Neuron (in vitro differentiated cells): ENCODE measurements around the gene PTPN22.

Experiments used
- H2AFZ ChIP-seq: one replicate; pipeline ENCODE4 v1.6.1; 2013; ENCODE audit warnings: low read depth, mild to moderate bottlenecking, inconsistent platforms, low read length, moderate library complexity
- H3K27me3 ChIP-seq: one replicate; pipeline ENCODE4 v1.6.1; 2013; ENCODE audit warnings: low read length; ENCODE audit not compliant: insufficient read depth
- H3K36me3 ChIP-seq: one replicate; pipeline ENCODE4 v1.6.1; 2013; ENCODE audit warnings: low read length; ENCODE audit not compliant: insufficient read depth
- H3K4me1 ChIP-seq: one replicate; pipeline ENCODE4 v1.6.1; 2013; ENCODE audit warnings: low read length; ENCODE audit not compliant: insufficient read depth
- H3K4me3 ChIP-seq: 2 replicates; pipeline ENCODE4 v1.5.1; 2013; ENCODE audit warnings: mild to moderate bottlenecking, low read length, moderate library complexity
- H3K9me3 ChIP-seq: one replicate; pipeline ENCODE4 v1.6.1; 2013; ENCODE audit warnings: low read length

PTPN22 gene

DNA sequence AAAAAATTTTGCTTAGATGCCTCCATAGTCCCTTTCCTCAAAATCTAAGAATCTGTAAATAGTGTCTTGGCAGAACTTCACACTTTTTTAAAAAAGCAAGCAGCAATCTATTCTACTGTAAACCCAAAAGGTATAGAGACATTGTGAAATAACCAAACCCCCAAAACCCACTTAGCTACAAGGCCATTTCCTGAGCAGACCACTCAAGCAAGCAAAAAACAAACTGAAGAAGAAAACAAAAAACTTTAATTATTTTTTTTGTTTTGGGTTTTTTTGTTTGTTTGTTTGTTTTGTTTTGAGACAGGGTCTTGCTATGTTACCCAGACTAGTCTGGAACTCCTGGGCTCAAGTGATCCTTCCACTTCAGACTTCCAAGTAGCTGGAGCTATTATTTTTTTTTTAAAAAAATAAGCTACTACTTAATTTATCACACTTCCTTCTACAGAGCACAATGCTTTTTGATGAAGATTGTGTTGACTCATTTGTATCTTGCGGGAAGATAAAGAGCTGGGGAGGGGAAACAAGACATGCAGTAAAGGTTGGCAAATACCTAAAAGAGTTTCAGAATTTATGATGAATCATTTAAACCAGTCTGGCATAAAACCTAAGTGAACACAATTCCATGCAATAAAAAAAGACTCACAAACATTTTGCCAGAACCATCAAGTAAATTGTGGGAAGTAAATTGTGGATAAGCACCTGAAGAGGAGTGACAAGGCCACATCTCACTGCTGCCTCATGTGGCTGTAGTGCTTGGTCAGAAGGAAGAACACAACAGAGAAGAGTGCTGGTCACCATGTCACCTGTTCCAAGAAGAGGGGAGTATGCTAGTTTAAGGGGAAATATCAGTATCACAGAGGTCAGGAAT lies 2.7 kb upstream of the PTPN22 start:
- H3K27me3 ChIP-seq: peaks cover 6% of the 10 kb centered on the region
- H3K4me1 ChIP-seq: no peaks in the 10 kb centered on the region
- H3K9me3 ChIP-seq: no peaks in the 10 kb centered on the region
- H3K4me3 ChIP-seq: no peak overlapping the region
- H3K36me3 ChIP-seq: no peaks in the 10 kb centered on the region
- H2AFZ ChIP-seq: no peak overlapping the region

DNA sequence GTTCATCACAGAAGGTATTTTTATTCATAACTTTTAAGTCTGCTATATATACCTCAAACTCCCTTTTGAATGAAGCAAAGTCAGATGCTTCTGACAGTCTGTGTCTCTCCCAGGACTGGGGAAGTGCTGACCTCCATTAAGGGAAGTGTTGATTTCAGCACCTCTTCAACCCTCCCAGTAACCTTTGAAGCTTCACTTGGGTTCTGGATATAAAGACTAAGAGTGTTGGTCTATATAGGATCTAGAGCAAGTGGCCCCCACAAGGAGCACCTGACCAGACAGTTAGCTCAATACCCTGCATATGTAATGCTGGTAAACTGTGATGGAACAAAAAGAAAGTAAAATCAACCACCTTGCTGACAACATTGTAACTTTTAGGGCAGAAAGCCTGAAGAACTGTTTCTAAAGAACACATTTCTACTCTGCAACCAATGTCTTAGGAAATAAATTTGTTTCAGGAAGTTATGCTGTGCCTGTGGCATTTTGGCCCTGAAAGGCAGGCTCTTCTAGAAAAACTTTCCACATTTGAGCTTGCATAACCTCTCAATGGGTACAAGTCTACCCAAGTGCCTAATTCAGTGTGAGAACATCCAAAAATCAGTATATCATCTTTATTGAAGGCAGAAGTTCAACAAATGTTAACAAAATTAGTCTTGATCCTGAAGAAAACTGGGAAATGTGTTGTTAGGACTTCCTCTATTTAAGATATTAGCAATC lies 865 bp upstream of the PTPN22 start:
- no peaks in the 10 kb centered on the region for H3K9me3 ChIP-seq
- H3K4me3 ChIP-seq: no peak overlapping the region
- H2AFZ ChIP-seq: no peak overlapping the region
- H3K36me3 ChIP-seq: no peaks in the 10 kb centered on the region
- peaks cover 6% of the 10 kb centered on the region for H3K27me3 ChIP-seq
- H3K4me1 ChIP-seq: no peaks in the 10 kb centered on the region

DNA sequence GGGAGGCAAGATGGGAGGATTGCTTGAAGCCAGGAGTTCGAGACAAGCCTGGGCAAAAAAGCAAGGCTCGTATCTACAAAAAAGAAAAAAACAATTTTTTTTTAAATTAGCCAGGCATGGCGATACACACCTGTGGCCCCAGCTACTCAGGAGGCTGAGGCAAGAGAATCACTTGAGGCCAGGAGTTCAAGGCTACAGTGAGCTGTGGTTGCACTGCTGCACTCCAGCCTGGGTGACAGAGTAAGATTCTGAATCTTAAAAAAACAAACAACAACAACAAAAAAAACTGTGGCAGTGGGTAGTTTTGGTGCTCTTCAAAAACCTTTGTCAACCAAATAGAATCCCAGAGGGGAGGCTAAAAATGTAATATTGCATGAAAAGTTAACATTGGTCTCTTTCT lies 734 bp downstream of the PTPN22 start:
- no peak overlapping the region for H3K4me3 ChIP-seq
- peaks cover 6% of the 10 kb centered on the region for H3K27me3 ChIP-seq
- H3K4me1 ChIP-seq: no peaks in the 10 kb centered on the region
- H2AFZ ChIP-seq: no peak overlapping the region
- H3K9me3 ChIP-seq: no peaks in the 10 kb centered on the region
- no peaks in the 10 kb centered on the region for H3K36me3 ChIP-seq

DNA sequence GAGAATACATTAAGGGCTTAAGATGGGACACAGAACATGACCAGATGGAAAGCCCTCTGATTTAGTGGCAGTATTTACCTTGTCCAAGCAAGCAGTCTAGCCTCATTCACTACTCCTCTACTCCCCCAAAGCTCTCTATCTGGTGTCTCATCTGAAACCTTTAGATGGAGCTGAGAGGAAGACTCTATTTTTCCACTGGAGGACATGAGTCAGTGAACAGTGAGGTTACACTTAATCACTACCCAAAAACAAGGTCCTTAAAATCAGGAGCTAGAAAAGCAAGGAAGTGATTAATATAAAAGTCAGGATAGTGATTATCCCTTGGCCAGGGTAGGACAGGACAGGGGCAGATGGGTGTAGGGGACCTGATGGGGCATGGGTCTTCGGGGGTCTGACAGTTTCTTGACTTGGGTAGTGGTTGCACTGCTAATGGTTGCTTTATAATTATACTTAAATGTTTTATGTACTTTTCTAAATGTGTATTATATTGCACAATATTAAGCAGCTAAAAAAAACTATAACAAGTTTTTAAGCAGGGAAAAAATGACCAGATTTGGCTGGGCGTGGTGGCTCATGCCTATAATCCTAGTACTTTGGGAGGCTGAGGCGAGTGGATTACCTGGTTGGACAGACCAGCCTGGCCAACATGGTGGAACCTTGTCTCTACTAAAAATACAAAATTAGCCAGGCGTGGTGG lies 3.0 kb downstream of the PTPN22 start:
- Histone ChIP-seq H3K4me3 (no peak overlapping the region), H2AFZ (no peak overlapping the region), H3K4me1 (no peaks in the 10 kb centered on the region), H3K9me3 (no peaks in the 10 kb centered on the region), H3K27me3 (peaks cover 6% of the 10 kb centered on the region), H3K36me3 (no peaks in the 10 kb centered on the region)

DNA sequence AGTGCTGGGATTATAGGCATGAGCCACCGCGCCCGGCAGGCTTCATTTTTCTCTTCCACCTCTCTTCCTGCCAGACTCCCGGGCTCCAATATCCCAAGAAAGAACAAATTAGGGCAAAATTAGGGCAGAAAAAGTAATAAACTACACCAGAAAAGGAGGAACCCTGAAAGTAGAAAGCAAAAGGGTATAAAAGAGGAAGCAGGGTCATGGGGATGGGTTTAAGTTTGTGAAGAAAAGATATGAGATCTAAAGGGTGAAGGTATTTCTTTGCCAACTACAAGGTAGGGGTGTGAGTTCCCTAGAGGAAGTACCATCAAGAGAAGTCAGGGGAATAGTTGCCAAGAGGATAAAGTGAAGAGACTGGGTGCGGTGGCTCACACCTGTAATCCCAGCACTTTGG lies 9.9 kb downstream of the PTPN22 start:
- no peak overlapping the region for H2AFZ ChIP-seq

DNA sequence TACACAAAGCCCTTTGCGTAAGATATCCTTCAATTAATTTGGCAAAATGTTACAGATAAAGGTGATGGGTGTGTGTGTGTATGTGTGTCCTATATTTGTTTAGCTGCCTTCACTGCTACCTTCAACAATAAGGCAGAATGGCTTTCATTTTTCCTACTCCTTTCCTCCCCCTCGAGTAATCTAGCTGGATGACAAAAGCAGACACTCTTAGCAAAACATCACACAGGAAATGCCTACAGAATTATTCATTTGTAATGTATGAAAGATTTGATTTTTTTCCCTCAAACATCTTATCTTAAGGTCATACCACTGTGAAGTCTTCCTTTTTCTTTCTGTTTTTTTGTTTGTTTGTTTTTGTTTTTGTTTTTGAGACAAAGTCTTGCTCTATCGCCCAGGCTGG lies 10.6 kb downstream of the PTPN22 start:
- H3K27me3 ChIP-seq: no peaks in the 10 kb centered on the region
- H3K4me1 ChIP-seq: no peaks in the 10 kb centered on the region
- H3K9me3 ChIP-seq: no peaks in the 10 kb centered on the region
- no peak overlapping the region for H2AFZ ChIP-seq
- H3K36me3 ChIP-seq: no peaks in the 10 kb centered on the region
- no peak overlapping the region for H3K4me3 ChIP-seq

More for the DNA sequence above, 9.9 kb downstream of the PTPN22 start:
- H3K9me3 ChIP-seq: no peaks in the 10 kb centered on the region
- H3K4me1 ChIP-seq: no peaks in the 10 kb centered on the region
- no peak overlapping the region for H3K4me3 ChIP-seq
- H3K36me3 ChIP-seq: no peaks in the 10 kb centered on the region
- no peaks in the 10 kb centered on the region for H3K27me3 ChIP-seq

DNA sequence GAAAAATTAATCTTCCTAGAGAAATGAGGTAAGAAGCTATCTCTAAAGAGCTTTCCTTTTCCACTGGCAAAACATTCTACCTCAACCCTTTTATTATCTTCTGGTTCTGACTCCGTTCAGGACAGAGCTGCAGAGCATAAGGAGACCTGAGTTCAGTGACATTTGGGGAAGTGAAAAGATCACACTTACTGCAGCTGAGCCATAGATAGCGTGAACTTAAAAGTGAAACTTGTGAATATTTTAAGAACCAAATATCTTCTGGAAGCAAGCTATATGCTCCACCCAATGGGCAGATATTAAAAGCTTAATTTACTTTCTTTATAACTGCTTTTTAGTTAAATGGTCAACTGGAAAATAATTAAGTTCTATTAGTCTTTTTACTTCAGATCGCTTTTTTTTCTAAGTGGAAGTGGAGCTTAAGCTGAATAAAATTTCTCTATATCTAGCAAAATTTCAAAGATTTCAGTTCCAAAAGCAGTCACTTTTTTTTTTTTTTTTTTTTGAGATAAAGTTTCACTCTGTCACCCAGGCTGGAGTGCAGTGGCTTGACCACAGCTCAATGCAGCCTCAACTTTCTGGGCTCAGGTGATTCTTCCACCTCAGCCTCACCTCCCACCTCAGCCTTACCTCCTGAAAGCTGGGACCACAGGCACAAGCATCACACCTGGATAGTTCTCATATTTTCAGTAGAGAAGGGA lies 11.9 kb downstream of the PTPN22 start:
- Histone ChIP-seq H3K4me1 (no peaks in the 10 kb centered on the region), H3K27me3 (no peaks in the 10 kb centered on the region), H3K9me3 (no peaks in the 10 kb centered on the region), H2AFZ (peak overlapping the region; percentile 16), H3K36me3 (no peaks in the 10 kb centered on the region), H3K4me3 (no peak overlapping the region)

DNA sequence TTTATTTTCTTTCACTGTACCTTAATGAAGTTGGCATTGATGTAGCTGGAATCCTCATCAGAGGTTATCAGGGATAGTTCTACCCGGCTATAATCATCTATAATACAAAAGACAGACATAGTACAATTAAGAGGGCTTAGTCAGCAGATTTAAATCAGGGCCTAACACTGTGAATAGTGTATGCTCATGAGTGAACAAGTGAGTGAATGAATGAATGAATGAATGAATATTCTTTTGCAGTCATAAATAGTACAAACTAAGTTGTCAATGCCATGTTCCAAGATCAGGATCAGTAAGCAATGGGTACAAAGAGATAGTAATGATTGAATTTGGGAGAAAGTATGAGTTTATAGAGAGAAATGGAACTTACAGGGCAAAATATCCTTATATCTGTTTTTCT lies 12.5 kb downstream of the PTPN22 start:
- Histone ChIP-seq H2AFZ (peak overlapping the region; percentile 16), H3K36me3 (no peaks in the 10 kb centered on the region), H3K27me3 (no peaks in the 10 kb centered on the region), H3K4me3 (no peak overlapping the region), H3K9me3 (no peaks in the 10 kb centered on the region), H3K4me1 (no peaks in the 10 kb centered on the region)

DNA sequence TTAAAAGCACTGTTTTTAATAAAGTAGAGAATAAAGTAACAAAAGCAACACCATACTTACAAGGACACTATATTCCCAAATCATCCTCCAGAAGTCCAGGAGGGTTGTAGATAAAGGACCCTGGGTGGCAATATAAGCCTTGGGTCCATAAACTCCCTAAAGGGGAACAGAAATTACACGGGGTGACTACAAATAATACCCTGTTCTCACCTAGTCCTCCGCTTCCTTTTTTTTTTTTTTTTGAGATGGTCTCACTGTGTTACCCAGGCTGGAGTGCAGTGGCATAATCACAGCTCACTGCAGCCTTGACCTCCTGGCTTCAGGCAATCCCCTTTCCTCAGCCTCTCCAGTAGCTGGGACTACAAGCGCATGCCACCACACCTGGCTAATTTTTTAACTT lies 13.1 kb downstream of the PTPN22 start:
- Histone ChIP-seq H2AFZ (no peak overlapping the region), H3K9me3 (no peaks in the 10 kb centered on the region), H3K4me1 (no peaks in the 10 kb centered on the region), H3K27me3 (no peaks in the 10 kb centered on the region), H3K4me3 (no peak overlapping the region), H3K36me3 (no peaks in the 10 kb centered on the region)

DNA sequence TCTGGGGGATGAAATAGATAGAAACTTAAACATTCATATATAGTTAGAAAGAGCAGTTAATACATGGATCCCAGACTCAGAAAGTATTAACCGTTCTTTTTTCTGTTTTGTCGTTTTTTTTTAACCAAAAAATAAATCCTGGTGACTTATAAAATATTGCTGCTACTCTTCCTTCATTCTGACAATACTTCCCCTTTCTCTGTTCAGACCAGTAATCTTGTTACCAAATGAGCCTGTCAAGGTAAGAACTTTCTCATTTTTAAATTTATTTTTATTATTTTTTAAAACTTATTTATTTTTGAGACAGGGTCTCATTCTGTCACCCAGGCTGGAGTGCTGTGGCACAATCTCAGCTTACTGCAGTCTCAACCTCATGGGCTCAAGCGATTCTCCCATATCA lies 13.7 kb downstream of the PTPN22 start:
- Histone ChIP-seq H3K9me3 (no peaks in the 10 kb centered on the region), H3K4me3 (no peak overlapping the region), H2AFZ (no peak overlapping the region), H3K4me1 (no peaks in the 10 kb centered on the region), H3K27me3 (no peaks in the 10 kb centered on the region), H3K36me3 (no peaks in the 10 kb centered on the region)

DNA sequence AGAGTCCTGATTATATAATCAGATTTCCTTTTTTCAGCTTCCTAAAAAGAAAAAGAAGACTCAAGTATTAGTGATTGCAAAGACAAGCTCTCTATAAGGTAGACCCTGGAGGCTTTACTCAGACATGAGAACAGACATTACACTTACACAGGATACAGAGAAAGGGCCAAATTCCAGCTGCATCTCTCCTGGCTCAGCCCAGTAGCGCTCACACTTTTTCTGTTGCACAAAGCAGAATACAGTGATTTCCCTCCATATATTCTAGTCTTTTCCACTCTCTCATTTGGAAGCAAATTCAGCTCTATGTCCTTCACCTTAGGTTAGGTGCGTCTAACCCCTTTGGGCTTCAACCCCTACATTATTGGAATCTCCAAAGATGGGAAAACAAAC lies 15.1 kb downstream of the PTPN22 start:
- no peaks in the 10 kb centered on the region for H3K9me3 ChIP-seq
- no peaks in the 10 kb centered on the region for H3K27me3 ChIP-seq
- H2AFZ ChIP-seq: no peak overlapping the region
- no peaks in the 10 kb centered on the region for H3K36me3 ChIP-seq
- no peak overlapping the region for H3K4me3 ChIP-seq
- H3K4me1 ChIP-seq: no peaks in the 10 kb centered on the region

DNA sequence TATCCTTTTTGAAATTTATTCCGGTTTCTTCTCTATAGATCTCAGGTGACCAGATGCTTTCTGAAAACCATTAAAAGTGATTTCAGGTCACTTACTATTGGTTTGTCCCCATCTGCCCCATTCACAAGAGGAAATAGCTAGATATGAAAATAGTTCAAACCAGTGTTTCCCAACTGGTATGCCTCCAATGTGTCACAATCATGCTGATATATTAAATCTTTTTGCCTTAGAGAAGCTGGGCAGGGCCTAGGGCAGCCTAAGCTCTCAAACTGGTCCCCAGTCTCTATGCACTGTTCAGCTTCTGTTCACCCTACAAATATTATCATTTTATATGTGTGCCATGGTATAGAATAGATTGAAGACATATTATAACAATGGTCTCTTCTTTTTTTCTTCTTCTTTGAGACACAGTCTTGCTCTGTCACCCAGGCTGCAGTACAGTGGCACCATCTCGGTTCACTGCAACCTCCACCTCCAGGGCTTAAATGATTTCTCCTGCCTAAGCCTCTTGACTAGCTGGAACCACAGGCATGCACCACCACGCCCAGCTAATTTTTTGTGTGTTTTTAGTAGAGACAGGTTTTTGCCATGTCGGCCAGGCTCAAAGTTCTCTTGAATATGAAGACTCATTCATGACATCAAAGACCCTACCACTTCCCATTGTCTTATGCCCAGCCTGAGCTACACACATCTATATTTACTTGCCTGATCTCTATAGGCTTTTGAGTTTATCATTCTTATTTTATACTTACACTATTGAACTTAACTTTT lies 15.7 kb downstream of the PTPN22 start:
- Histone ChIP-seq H3K36me3 (no peaks in the 10 kb centered on the region), H3K9me3 (no peaks in the 10 kb centered on the region), H2AFZ (no peak overlapping the region), H3K4me3 (no peak overlapping the region), H3K4me1 (no peaks in the 10 kb centered on the region), H3K27me3 (no peaks in the 10 kb centered on the region)
